Mesenchymal stem cell (in vitro differentiated cells and primary cell): ENCODE measurements around the gene LINGO3.
A peak's percentile ranks its signal among the peaks of the same experiment; 100 is the strongest.

Experiments used
- DNase-seq: peaks from one replicate; pipeline ENCODE4 v3.0.0-alpha.2; 2013
- H2AFZ ChIP-seq: one replicate; pipeline ENCODE4 v1.6.1; 2013; ENCODE audit warnings: low read depth, mild to moderate bottlenecking, control low read depth, inconsistent platforms, low read length, moderate library complexity
- H2AK5ac ChIP-seq: 2 replicates; pipeline ENCODE4 v1.6.1; 2013; ENCODE audit warnings: low read length, moderate library complexity, mild to moderate bottlenecking, inconsistent platforms; ENCODE audit not compliant: severe bottlenecking
- H2BK120ac ChIP-seq: one replicate; pipeline ENCODE4 v1.6.1; 2013; ENCODE audit warnings: low read depth, mild to moderate bottlenecking, inconsistent platforms, low read length, moderate library complexity
- H2BK12ac ChIP-seq, 2 experiments: one replicate each; pipeline ENCODE4 v1.6.1; 2013; ENCODE audit warnings: inconsistent platforms in 2 of 2, low read length in 2 of 2, mild to moderate bottlenecking in 2 of 2, moderate library complexity in 2 of 2, control low read depth in 1 of 2
- H2BK15ac ChIP-seq: one replicate; pipeline ENCODE4 v1.6.1; 2013; ENCODE audit warnings: mild to moderate bottlenecking, low read depth, inconsistent platforms; ENCODE audit not compliant: poor library complexity, severe bottlenecking
- H2BK5ac ChIP-seq: 2 replicates; pipeline ENCODE4 v1.6.1; 2013; ENCODE audit warnings: low read depth, mild to moderate bottlenecking, low read length, control low read depth, inconsistent platforms; ENCODE audit not compliant: poor library complexity, severe bottlenecking
- H3K14ac ChIP-seq, 2 experiments: one replicate each; pipeline ENCODE4 v1.6.1; 2013; ENCODE audit warnings: inconsistent platforms in 2 of 2, low read length in 2 of 2, control low read depth in 1 of 2, mild to moderate bottlenecking in 1 of 2, moderate library complexity in 1 of 2
- H3K18ac ChIP-seq, 2 experiments: one replicate each; pipeline ENCODE4 v1.6.1; 2013; ENCODE audit warnings: inconsistent platforms in 2 of 2, low read length in 2 of 2, control low read depth in 1 of 2, low read depth in 1 of 2, mild to moderate bottlenecking in 1 of 2
- H3K23ac ChIP-seq, 2 experiments: one replicate each; pipeline ENCODE4 v1.6.1; 2013; ENCODE audit warnings: inconsistent platforms in 2 of 2, low read length in 2 of 2, mild to moderate bottlenecking in 2 of 2, moderate library complexity in 2 of 2, control low read depth in 1 of 2
- H3K27ac ChIP-seq: 2 replicates; pipeline ENCODE4 v1.5.1; 2013; ENCODE audit warnings: mild to moderate bottlenecking, moderate library complexity, low read length, control low read depth, inconsistent platforms; ENCODE audit not compliant: poor library complexity, severe bottlenecking
- H3K27me3 ChIP-seq, 2 experiments: 2 replicates each; pipeline versions ENCODE4 v1.6.1 to v1.7.0; 2013; ENCODE audit warnings: low read length in 2 of 2, mild to moderate bottlenecking in 2 of 2, moderate library complexity in 2 of 2, control low read depth in 1 of 2, inconsistent platforms in 1 of 2; ENCODE audit not compliant: control insufficient read depth in 1 of 2, insufficient read depth in 1 of 2
- H3K36me3 ChIP-seq, 2 experiments: 2 replicates each; pipeline versions ENCODE4 v1.6.1 to v1.7.0; 2013; ENCODE audit warnings: low read length in 2 of 2, control low read depth in 1 of 2, inconsistent platforms in 1 of 2, low read depth in 1 of 2, mild to moderate bottlenecking in 1 of 2; ENCODE audit not compliant: insufficient read depth in 2 of 2, control insufficient read depth in 1 of 2
- H3K4ac ChIP-seq, 2 experiments: one replicate each; pipeline ENCODE4 v1.6.1; 2013; ENCODE audit warnings: inconsistent platforms in 2 of 2, low read length in 2 of 2, mild to moderate bottlenecking in 2 of 2, moderate library complexity in 2 of 2, control low read depth in 1 of 2, low read depth in 1 of 2
- H3K4me1 ChIP-seq: 2 replicates; pipeline ENCODE4 v1.6.1; 2013; ENCODE audit warnings: low read depth, low read length, control low read depth; ENCODE audit not compliant: control insufficient read depth, insufficient read depth
- H3K4me2 ChIP-seq: 2 replicates; pipeline ENCODE4 v1.6.1; 2013; ENCODE audit warnings: low read length, mild to moderate bottlenecking, inconsistent platforms; ENCODE audit not compliant: poor library complexity, severe bottlenecking
- H3K4me3 ChIP-seq, 2 experiments: 2 replicates each; pipeline versions ENCODE4 v1.5.1 to v1.7.0; 2013; ENCODE audit warnings: low read length in 2 of 2, mild to moderate bottlenecking in 2 of 2, control low read depth in 1 of 2, low read depth in 1 of 2; ENCODE audit not compliant: insufficient read depth in 1 of 2
- H3K79me1 ChIP-seq: replicated peaks from 2 replicates; pipeline ENCODE4 v1.6.1; 2013; ENCODE audit warnings: mild to moderate bottlenecking, control low read depth, low read length, inconsistent platforms; ENCODE audit not compliant: poor library complexity, severe bottlenecking
- H3K9ac ChIP-seq: 2 replicates; pipeline ENCODE4 v1.7.0; 2013; ENCODE audit warnings: mild to moderate bottlenecking, low read length, moderate library complexity
- H3K9me3 ChIP-seq: 2 replicates; pipeline ENCODE4 v1.7.0; 2013; ENCODE audit warnings: mild to moderate bottlenecking, low read length; ENCODE audit not compliant: control insufficient read depth
- H4K8ac ChIP-seq: one replicate; pipeline ENCODE4 v1.6.1; 2013; ENCODE audit warnings: inconsistent platforms, mild to moderate bottlenecking, low read length, moderate library complexity
- H4K91ac ChIP-seq: one replicate; pipeline ENCODE4 v1.6.1; 2013; ENCODE audit warnings: mild to moderate bottlenecking, low read length, inconsistent platforms
- WGBS: methylation state at CpG from one replicate; pipeline ENCODE4 v1.1.7; 2013; ENCODE audit warnings: mixed read lengths; 5-methylcytosine and 5-hydroxymethylcytosine counted together

The LINGO3 gene

GRCh38 chr19:2335848-2336247 is 27.9 kb upstream of the LINGO3 start:
- Histone ChIP-seq H4K91ac (no peak overlapping the region), H3K9me3 (no peaks in the 10 kb centered on the region), H3K4me2 (no peak overlapping the region), H2BK120ac (no peak overlapping the region), H2AK5ac (no peak overlapping the region), H3K27me3 (no peaks in the 10 kb centered on the region), H2BK5ac (no peak overlapping the region), H2BK12ac (no peak overlapping the region), H3K23ac (no peak overlapping the region), H4K8ac (no peak overlapping the region), H2BK15ac (no peak overlapping the region), H3K4me3 (no peak overlapping the region), H3K36me3 (peaks cover 5 to 67% of the 10 kb centered on the region in 2 experiments), H3K79me1 (peaks cover 62% of the 10 kb centered on the region), H3K4me1 (peaks cover 36% of the 10 kb centered on the region), H3K27ac (no peak overlapping the region), H2AFZ (no peak overlapping the region), H3K18ac (no peak overlapping the region), H3K9ac (no peak overlapping the region), H3K4ac (no peak overlapping the region), H3K14ac (no peak overlapping the region)
- DNase-seq, result no peak
- WGBS, result 99% methylated on average over 3 of the region's 3 CpGs

- no peak overlapping the region for H3K4ac ChIP-seq
- H3K18ac ChIP-seq, result no peak overlapping the region
- no peak overlapping the region for H2BK120ac ChIP-seq
- H3K27ac ChIP-seq, result no peak overlapping the region
- WGBS, result 97% methylated on average over 26 of the region's 26 CpGs
- no peak overlapping the region for H4K91ac ChIP-seq
- H4K8ac ChIP-seq, result no peak overlapping the region
- no peaks in the 10 kb centered on the region for H3K27me3 ChIP-seq
- H3K9me3 ChIP-seq, result no peaks in the 10 kb centered on the region
- H3K36me3 ChIP-seq, result peaks cover 5 to 60% of the 10 kb centered on the region in 2 experiments
- H2AFZ ChIP-seq, result no peak overlapping the region
- no peak for DNase-seq
- H3K79me1 ChIP-seq, result peaks cover 65% of the 10 kb centered on the region
- H3K4me3 ChIP-seq, result no peak overlapping the region
- no peak overlapping the region for H3K14ac ChIP-seq
- no peak overlapping the region for H3K4me2 ChIP-seq
- peaks cover 43% of the 10 kb centered on the region for H3K4me1 ChIP-seq
- H3K9ac ChIP-seq, result no peak overlapping the region
- no peak overlapping the region for H2BK12ac ChIP-seq
- no peak overlapping the region for H3K23ac ChIP-seq
- peak overlapping the region; percentile 30 for H2BK15ac ChIP-seq
- H2BK5ac ChIP-seq, result no peak overlapping the region
- H2AK5ac ChIP-seq, result no peak overlapping the region
Observed at GRCh38 chr19:2334986-2335846, 27.3 kb upstream of the LINGO3 start.

GRCh38 chr19:2334426-2334825 is 26.5 kb upstream of the LINGO3 start:
- Histone ChIP-seq H2AK5ac (no peak overlapping the region), H3K4me3 (peak overlapping the region in 1 of 2 experiments; percentile 15), H4K8ac (no peak overlapping the region), H2AFZ (no peak overlapping the region), H2BK5ac (no peak overlapping the region), H3K27me3 (no peaks in the 10 kb centered on the region), H3K4me2 (no peak overlapping the region), H2BK12ac (no peak overlapping the region), H4K91ac (no peak overlapping the region), H3K27ac (no peak overlapping the region), H3K9ac (no peak overlapping the region), H3K79me1 (peaks cover 62% of the 10 kb centered on the region), H2BK120ac (no peak overlapping the region), H3K23ac (no peak overlapping the region), H2BK15ac (no peak overlapping the region), H3K14ac (no peak overlapping the region), H3K4me1 (peaks cover 48% of the 10 kb centered on the region), H3K4ac (no peak overlapping the region), H3K18ac (no peak overlapping the region), H3K36me3 (peaks cover 0 to 52% of the 10 kb centered on the region in 2 experiments), H3K9me3 (no peaks in the 10 kb centered on the region)
- no peak for DNase-seq
- 97% methylated on average over 27 of the region's 27 CpGs for WGBS

DNA sequence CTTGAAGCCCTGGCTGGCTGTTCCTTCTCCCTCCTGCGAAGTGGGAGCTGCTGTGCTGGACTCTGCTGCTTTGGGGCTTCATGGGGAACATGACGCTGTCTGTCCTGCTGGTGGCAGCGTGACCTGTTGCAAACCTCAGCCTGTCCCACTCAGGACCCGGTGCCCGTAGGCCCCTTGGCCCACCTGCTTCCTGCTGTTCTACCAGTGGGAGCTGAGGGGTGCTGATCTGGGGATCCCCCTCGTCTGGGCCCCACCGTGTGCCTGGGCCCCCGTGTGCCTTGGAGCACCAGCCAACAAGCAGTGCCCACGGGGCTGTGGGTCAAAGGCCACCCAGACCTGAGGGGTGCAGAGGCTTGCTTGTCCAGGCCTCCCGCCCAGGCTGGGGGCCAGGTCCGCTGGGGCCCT is 25.9 kb upstream of the LINGO3 start:
- no peak overlapping the region for H2BK15ac ChIP-seq
- H3K23ac ChIP-seq, result no peak overlapping the region
- 87% methylated on average over 11 of the region's 11 CpGs for WGBS
- H3K4ac ChIP-seq, result no peak overlapping the region
- H3K4me1 ChIP-seq, result peaks cover 53% of the 10 kb centered on the region
- H3K18ac ChIP-seq, result no peak overlapping the region
- H2AFZ ChIP-seq, result no peak overlapping the region
- H3K27ac ChIP-seq, result no peak overlapping the region
- H2BK12ac ChIP-seq, result peak overlapping the region in 1 of 2 experiments; percentile 23
- no peak overlapping the region for H2BK5ac ChIP-seq
- H3K14ac ChIP-seq, result no peak overlapping the region
- no peak for DNase-seq
- peaks cover 0 to 46% of the 10 kb centered on the region in 2 experiments for H3K36me3 ChIP-seq
- no peak overlapping the region for H2BK120ac ChIP-seq
- H3K4me2 ChIP-seq, result no peak overlapping the region
- no peaks in the 10 kb centered on the region for H3K9me3 ChIP-seq
- no peak overlapping the region for H4K8ac ChIP-seq
- H4K91ac ChIP-seq, result no peak overlapping the region
- H2AK5ac ChIP-seq, result no peak overlapping the region
- H3K79me1 ChIP-seq, result peaks cover 63% of the 10 kb centered on the region
- H3K27me3 ChIP-seq, result no peaks in the 10 kb centered on the region
- no peak overlapping the region for H3K9ac ChIP-seq
- H3K4me3 ChIP-seq, result no peak overlapping the region
